SK-N-SH (cell line): ENCODE results near the gene PCBP3. TPM values are rescaled to one million over a fixed set of nuclear protein-coding genes. Genes with fewer than 3 reads are reported as not detected.

Source experiments
- CTCF ChIA-PET: fragments of 300-600, 350-600 bp; formaldehyde crosslinking; extraction: SDS; loops from one replicate; lab custom pipeline; 2021; lab: Yijun Ruan, JAX
- POLR2A ChIA-PET: fragments of 350-600 bp; sonication (Branson Sonifier 250); formaldehyde crosslinking; extraction: SDS; loops from one replicate; lab custom pipeline; 2020; ENCODE audit warnings: antibody characterized with exemption, inconsistent platforms; lab: Yijun Ruan, JAX
- DNase-seq: peaks from one replicate; pipeline ENCODE4 v3.0.0; 2012
- H2AFZ ChIP-seq: fragments of 200-600 bp; sonication (generic); 2 replicates; pipeline ENCODE4 v1.8.1; 2016; ENCODE audit warnings: antibody characterized with exemption, mild to moderate bottlenecking, low read depth
- H3F3A ChIP-seq: fragments of 200-600 bp; sonication (generic); replicated peaks from 2 replicates; pipeline ENCODE3; 2016; ENCODE audit warnings: antibody characterized with exemption, mild to moderate bottlenecking; ENCODE audit not compliant: insufficient read depth
- H3K27ac ChIP-seq, 2 experiments: fragments of 200-500 bp in 1 of 2; fragments of 200-600 bp in 1 of 2; sonication (Bioruptor generic) in 1 of 2; sonication (generic), shearing (Covaris generic) in 1 of 2; 2 replicates each; pipeline versions ENCODE4 v1.5.1 to v1.6.1; 2014 to 2016; ENCODE audit warnings: low read depth in 2 of 2, inconsistent platforms in 1 of 2, low read length in 1 of 2, mild to moderate bottlenecking in 1 of 2, mixed read lengths in 1 of 2
- H3K27me3 ChIP-seq: fragments of 200-600 bp; sonication (generic), shearing (Covaris generic); 2 replicates; pipeline ENCODE4 v1.6.1; 2016; ENCODE audit warnings: mixed run types; ENCODE audit not compliant: insufficient read depth
- H3K36me3 ChIP-seq, 2 experiments: fragments of 200-500 bp in 1 of 2; fragments of 200-600 bp in 1 of 2; sonication (Bioruptor generic) in 1 of 2; sonication (generic) in 1 of 2; replicated peaks in 1 of 2; 2 replicates each; pipeline versions ENCODE3 to v1.5.1; 2014 to 2016; ENCODE audit warnings: low read length in 1 of 2, mild to moderate bottlenecking in 1 of 2; ENCODE audit not compliant: insufficient read depth in 2 of 2, control insufficient read depth in 1 of 2
- H3K4me1 ChIP-seq, 2 experiments: fragments of 200-500 bp in 1 of 2; fragments of 200-600 bp in 1 of 2; sonication (Bioruptor generic) in 1 of 2; sonication (generic), shearing (Covaris generic) in 1 of 2; 2 replicates each; pipeline versions ENCODE4 v1.5.1 to v1.6.1; 2014 to 2016; ENCODE audit warnings: low read depth in 1 of 2, low read length in 1 of 2, mixed run types in 1 of 2; ENCODE audit not compliant: insufficient read depth in 2 of 2, control insufficient read depth in 1 of 2
- H3K4me2 ChIP-seq: fragments of 200-600 bp; sonication (generic), shearing (Covaris generic); 2 replicates; pipeline ENCODE4 v1.6.1; 2017; ENCODE audit warnings: mixed run types
- H3K4me3 ChIP-seq, 2 experiments: fragments of 200-500 bp in 1 of 2; fragments of 200-600 bp in 1 of 2; sonication (Bioruptor generic) in 1 of 2; sonication (generic), shearing (Covaris generic) in 1 of 2; 2 replicates each; pipeline versions ENCODE4 v1.5.1 to v1.8.1; 2014 to 2016; ENCODE audit warnings: low read depth in 2 of 2, inconsistent platforms in 1 of 2, low read length in 1 of 2, mild to moderate bottlenecking in 1 of 2, mixed read lengths in 1 of 2, moderate library complexity in 1 of 2
- H3K79me2 ChIP-seq: fragments of 200-600 bp; sonication (generic); 2 replicates; pipeline ENCODE4 v1.8.1; 2017; ENCODE audit warnings: mild to moderate bottlenecking; ENCODE audit not compliant: insufficient read depth
- H3K9ac ChIP-seq: fragments of 200-600 bp; sonication (generic); 2 replicates; pipeline ENCODE4 v1.6.1; 2017; ENCODE audit warnings: mixed run types
- H3K9me2 ChIP-seq: fragments of 200-600 bp; sonication (generic); 2 replicates; pipeline ENCODE4 v1.6.1; 2017; ENCODE audit warnings: mixed run types
- H3K9me3 ChIP-seq: fragments of 200-600 bp; sonication (generic); 2 replicates; pipeline ENCODE4 v1.6.1; 2017; ENCODE audit warnings: mixed run types, mild to moderate bottlenecking, moderate library complexity
- H4K20me1 ChIP-seq: fragments of 200-600 bp; sonication (generic); 2 replicates; pipeline ENCODE4 v1.6.1; 2017; ENCODE audit warnings: mild to moderate bottlenecking, mixed run types; ENCODE audit not compliant: insufficient read depth
- EP300 ChIP-seq, 2 experiments: IDR thresholded peaks; 2 replicates each; pipeline versions ENCODE4 v1.4.0 to v1.6.1; 2012; ENCODE audit warnings: borderline replicate concordance in 1 of 2, low read depth in 1 of 2, low read length in 1 of 2
- EZH2phosphoT487 ChIP-seq: fragments of 200-600 bp; sonication (generic); IDR thresholded peaks from 2 replicates; pipeline ENCODE4 v1.6.1; 2017; ENCODE audit warnings: low read depth, mixed run types, mild to moderate bottlenecking, antibody characterized with exemption, moderate library complexity, borderline replicate concordance
- FOSL2 ChIP-seq: IDR thresholded peaks from 2 replicates; pipeline ENCODE4 v1.4.0; 2012; ENCODE audit warnings: low read depth, mild to moderate bottlenecking, moderate library complexity, borderline replicate concordance
- GABPA ChIP-seq: IDR thresholded peaks from 2 replicates; pipeline ENCODE4 v1.4.0; 2012; ENCODE audit warnings: low read depth, mild to moderate bottlenecking
- NFIC ChIP-seq: IDR thresholded peaks from 2 replicates; pipeline ENCODE4 v1.4.0; 2012; ENCODE audit warnings: borderline replicate concordance
- POLR2AphosphoS5 ChIP-seq: IDR thresholded peaks from 2 replicates; pipeline ENCODE4 v1.6.1; 2012; ENCODE audit warnings: low read depth, low read length
- RAD21 ChIP-seq: IDR thresholded peaks from 2 replicates; pipeline ENCODE4 v1.6.1; 2012; ENCODE audit warnings: mild to moderate bottlenecking, low read length
- RCOR1 ChIP-seq: fragments of 150-350 bp; IDR thresholded peaks from 2 replicates; pipeline ENCODE4 v1.6.1; 2017; ENCODE audit warnings: antibody characterized with exemption, low read length
- RXRA ChIP-seq: IDR thresholded peaks from 2 replicates; pipeline ENCODE4 v1.4.0; 2012; ENCODE audit warnings: low read depth, mild to moderate bottlenecking, borderline replicate concordance
- TEAD4 ChIP-seq: IDR thresholded peaks from 2 replicates; pipeline ENCODE4 v1.4.0; 2012; ENCODE audit warnings: mild to moderate bottlenecking, borderline replicate concordance; ENCODE audit not compliant: insufficient read depth
- WGBS: methylation state at CpG from one replicate; pipeline ENCODE4 v1.1.6; 2017; ENCODE audit warnings: low lambda C conversion rate; 5-methylcytosine and 5-hydroxymethylcytosine counted together
- polyA plus RNA-seq, 3 experiments: library from polyadenylated mRNA; depleted of rRNA; stranded (reverse); fragments of >200 nt; gene quantifications; 2 replicates each; pipeline ENCODE4 v1.2.3, GENCODE V29; 2012
- TF ChIP-seq, protein P1 (sequence below): fragments of 150-350 bp; IDR thresholded peaks from 2 replicates; pipeline ENCODE4 v1.6.1; 2017; ENCODE audit warnings: antibody characterized with exemption, low read length, low read depth, borderline replicate concordance
- TF ChIP-seq, protein P2 (sequence below): fragments of 200-600 bp; sonication (generic); IDR thresholded peaks from 2 replicates; pipeline ENCODE4 v1.6.1; 2017; ENCODE audit warnings: antibody characterized with exemption, mild to moderate bottlenecking, moderate library complexity
- TF ChIP-seq, protein P3 (sequence below): IDR thresholded peaks from 2 replicates; pipeline ENCODE4 v1.4.0; 2012; ENCODE audit warnings: low read depth, borderline replicate concordance
- TF ChIP-seq, protein P4 (sequence below): IDR thresholded peaks from 2 replicates; pipeline ENCODE4 v1.4.0; 2012; ENCODE audit warnings: low read depth, borderline replicate concordance

Gene PCBP3
- polyA plus RNA-seq, 1 of the 3 experiments (the other 2 are of a cell fraction): 9.5 TPM

DNA sequence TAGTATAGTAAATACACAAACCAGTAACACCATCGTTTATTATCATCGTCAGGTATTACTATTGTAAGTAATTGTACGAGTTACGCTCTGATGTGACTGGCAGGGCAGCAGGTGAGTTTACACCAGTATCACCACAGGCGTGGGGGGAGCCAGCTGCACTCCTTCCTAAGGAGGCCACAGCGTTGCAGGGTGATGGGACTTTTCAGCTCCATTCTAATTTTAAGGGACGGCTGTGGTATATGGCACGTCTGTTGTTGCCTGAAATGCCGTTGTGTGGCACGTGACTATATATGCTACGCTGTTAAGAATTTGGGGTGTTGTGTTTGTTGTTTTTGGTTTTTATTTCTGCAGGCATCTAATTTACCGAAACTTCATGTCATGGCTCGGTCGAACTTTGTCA, 173.3 kb downstream of the PCBP3 start (continued):
- TF ChIP-seq, protein P1, sequence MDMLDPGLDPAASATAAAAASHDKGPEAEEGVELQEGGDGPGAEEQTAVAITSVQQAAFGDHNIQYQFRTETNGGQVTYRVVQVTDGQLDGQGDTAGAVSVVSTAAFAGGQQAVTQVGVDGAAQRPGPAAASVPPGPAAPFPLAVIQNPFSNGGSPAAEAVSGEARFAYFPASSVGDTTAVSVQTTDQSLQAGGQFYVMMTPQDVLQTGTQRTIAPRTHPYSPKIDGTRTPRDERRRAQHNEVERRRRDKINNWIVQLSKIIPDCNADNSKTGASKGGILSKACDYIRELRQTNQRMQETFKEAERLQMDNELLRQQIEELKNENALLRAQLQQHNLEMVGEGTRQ: no peak
- TF ChIP-seq NFIC (no peak), GABPA (no peak)

GRCh38 chr21:45817345-45817744, 173.8 kb downstream of the PCBP3 start:
- Histone ChIP-seq H3F3A (peaks cover 9% of the 10 kb centered on the region), H3K36me3 (no peaks in the 10 kb centered on the region), H3K9me2 (no peaks in the 10 kb centered on the region), H3K27me3 (no peaks in the 10 kb centered on the region), H3K4me2 (no peak overlapping the region), H3K9me3 (no peaks in the 10 kb centered on the region), H3K4me1 (peaks cover 8 to 24% of the 10 kb centered on the region in 2 experiments; a peak in 2 of 4 replicates), H3K9ac (no peak overlapping the region), H3K27ac (no peak overlapping the region), H3K79me2 (no peaks in the 10 kb centered on the region), H3K4me3 (no peak overlapping the region), H4K20me1 (no peaks in the 10 kb centered on the region), H2AFZ (no peak overlapping the region)
- no peak for DNase-seq
- 92% methylated on average over 13 of the region's 13 CpGs for WGBS
- ChIA-PET CTCF (interaction anchor here (1.0 to 1.6 kb wide), 3 partner anchors 13 to 261 kb away, joined by 3 to 7 read pairs (median 3); no protein-coding TSS in a partner anchor), POLR2A (no interaction called here)
- TF ChIP-seq EZH2phosphoT487: no peak
- no peak for TF ChIP-seq RCOR1
- no peak for TF ChIP-seq NFIC
- TF ChIP-seq RAD21: no peak
- TF ChIP-seq, protein P2, sequence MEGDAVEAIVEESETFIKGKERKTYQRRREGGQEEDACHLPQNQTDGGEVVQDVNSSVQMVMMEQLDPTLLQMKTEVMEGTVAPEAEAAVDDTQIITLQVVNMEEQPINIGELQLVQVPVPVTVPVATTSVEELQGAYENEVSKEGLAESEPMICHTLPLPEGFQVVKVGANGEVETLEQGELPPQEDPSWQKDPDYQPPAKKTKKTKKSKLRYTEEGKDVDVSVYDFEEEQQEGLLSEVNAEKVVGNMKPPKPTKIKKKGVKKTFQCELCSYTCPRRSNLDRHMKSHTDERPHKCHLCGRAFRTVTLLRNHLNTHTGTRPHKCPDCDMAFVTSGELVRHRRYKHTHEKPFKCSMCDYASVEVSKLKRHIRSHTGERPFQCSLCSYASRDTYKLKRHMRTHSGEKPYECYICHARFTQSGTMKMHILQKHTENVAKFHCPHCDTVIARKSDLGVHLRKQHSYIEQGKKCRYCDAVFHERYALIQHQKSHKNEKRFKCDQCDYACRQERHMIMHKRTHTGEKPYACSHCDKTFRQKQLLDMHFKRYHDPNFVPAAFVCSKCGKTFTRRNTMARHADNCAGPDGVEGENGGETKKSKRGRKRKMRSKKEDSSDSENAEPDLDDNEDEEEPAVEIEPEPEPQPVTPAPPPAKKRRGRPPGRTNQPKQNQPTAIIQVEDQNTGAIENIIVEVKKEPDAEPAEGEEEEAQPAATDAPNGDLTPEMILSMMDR: no peak
- TF ChIP-seq RXRA: no peak
- no peak for TF ChIP-seq EP300 (IDR thresholded peaks at IDR 0.05; ENCODE audit: borderline replicate concordance in 1 of 2, low read depth in 1 of 2, low read length in 1 of 2)
- no peak for TF ChIP-seq FOSL2
- TF ChIP-seq, protein P3, sequence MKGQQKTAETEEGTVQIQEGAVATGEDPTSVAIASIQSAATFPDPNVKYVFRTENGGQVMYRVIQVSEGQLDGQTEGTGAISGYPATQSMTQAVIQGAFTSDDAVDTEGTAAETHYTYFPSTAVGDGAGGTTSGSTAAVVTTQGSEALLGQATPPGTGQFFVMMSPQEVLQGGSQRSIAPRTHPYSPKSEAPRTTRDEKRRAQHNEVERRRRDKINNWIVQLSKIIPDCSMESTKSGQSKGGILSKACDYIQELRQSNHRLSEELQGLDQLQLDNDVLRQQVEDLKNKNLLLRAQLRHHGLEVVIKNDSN: no peak
- no peak for TF ChIP-seq TEAD4
- TF ChIP-seq, protein P4, sequence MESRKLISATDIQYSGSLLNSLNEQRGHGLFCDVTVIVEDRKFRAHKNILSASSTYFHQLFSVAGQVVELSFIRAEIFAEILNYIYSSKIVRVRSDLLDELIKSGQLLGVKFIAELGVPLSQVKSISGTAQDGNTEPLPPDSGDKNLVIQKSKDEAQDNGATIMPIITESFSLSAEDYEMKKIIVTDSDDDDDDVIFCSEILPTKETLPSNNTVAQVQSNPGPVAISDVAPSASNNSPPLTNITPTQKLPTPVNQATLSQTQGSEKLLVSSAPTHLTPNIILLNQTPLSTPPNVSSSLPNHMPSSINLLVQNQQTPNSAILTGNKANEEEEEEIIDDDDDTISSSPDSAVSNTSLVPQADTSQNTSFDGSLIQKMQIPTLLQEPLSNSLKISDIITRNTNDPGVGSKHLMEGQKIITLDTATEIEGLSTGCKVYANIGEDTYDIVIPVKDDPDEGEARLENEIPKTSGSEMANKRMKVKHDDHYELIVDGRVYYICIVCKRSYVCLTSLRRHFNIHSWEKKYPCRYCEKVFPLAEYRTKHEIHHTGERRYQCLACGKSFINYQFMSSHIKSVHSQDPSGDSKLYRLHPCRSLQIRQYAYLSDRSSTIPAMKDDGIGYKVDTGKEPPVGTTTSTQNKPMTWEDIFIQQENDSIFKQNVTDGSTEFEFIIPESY: no peak
- TF ChIP-seq POLR2AphosphoS5: no peak
